ENCODE data around the gene ZNRF3. TPM values are rescaled to one million over a fixed set of nuclear protein-coding genes. Genes with fewer than 3 reads are reported as not detected.

ZNRF3 gene
- total RNA-seq, 1 experiment from 2014 or later, result 8.1 TPM

DNA sequence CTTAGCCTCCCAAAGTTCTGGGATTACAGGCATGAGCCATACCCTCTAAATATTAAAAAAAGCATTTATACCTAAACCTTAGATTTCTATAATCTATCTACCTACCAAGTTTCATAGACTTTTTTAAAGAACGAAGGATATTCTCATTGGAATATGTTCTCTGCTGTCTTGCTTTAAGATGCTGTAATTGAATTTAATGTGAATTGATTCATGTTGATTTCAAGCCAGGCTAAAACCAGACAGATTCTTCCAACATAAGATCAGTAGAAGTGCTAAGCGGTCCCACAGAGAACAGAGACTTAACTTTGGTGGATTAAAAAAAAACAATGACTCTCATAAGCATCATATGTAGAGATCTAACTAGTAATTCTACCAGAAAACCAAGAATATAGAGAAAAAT, 203.6 kb downstream of the ZNRF3 start:
- TF ChIP-seq EZH2phosphoT487 (IDR thresholded peaks at IDR 0.05; ENCODE audit: borderline replicate concordance, low read length), result no peak
- TF ChIP-seq, protein P1, sequence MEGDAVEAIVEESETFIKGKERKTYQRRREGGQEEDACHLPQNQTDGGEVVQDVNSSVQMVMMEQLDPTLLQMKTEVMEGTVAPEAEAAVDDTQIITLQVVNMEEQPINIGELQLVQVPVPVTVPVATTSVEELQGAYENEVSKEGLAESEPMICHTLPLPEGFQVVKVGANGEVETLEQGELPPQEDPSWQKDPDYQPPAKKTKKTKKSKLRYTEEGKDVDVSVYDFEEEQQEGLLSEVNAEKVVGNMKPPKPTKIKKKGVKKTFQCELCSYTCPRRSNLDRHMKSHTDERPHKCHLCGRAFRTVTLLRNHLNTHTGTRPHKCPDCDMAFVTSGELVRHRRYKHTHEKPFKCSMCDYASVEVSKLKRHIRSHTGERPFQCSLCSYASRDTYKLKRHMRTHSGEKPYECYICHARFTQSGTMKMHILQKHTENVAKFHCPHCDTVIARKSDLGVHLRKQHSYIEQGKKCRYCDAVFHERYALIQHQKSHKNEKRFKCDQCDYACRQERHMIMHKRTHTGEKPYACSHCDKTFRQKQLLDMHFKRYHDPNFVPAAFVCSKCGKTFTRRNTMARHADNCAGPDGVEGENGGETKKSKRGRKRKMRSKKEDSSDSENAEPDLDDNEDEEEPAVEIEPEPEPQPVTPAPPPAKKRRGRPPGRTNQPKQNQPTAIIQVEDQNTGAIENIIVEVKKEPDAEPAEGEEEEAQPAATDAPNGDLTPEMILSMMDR (conservative IDR thresholded peaks at IDR 0.05; ENCODE audit: low read depth, low read length), result no peak
- no peak for TF ChIP-seq EZH2 (IDR thresholded peaks at IDR 0.05; ENCODE audit: low read length, unreplicated experiment)
- DNase-seq (no peak), ATAC-seq (no peak)
- Histone ChIP-seq H3K9me3 (ENCODE audit: low read length) (no peaks in the 10 kb centered on the region), H3K4me3 (ENCODE audit: low read length) (no peak overlapping the region), H2AFZ (ENCODE audit: low read length) (no peak overlapping the region), H4K20me1 (ENCODE audit: low read length) (no peaks in the 10 kb centered on the region), H3K36me3 (ENCODE audit: low read depth, low read length) (no peaks in the 10 kb centered on the region), H3K9me2 (replicated peaks; ENCODE audit: low read length) (no peaks in the 10 kb centered on the region), H3K27me3 (ENCODE audit: low read length) (no peaks in the 10 kb centered on the region), H3K4me1 (ENCODE audit: insufficient read depth, low read length) (peaks cover 7% of the 10 kb centered on the region; the same call in 1 of the 2 replicates), H3K4me2 (ENCODE audit: low read length) (no peak overlapping the region), H3K27ac (ENCODE audit: low read length) (no peak overlapping the region), H3F3A (ENCODE audit: low read length, unreplicated experiment) (no peaks in the 10 kb centered on the region), H3K79me2 (ENCODE audit: low read length) (no peaks in the 10 kb centered on the region), H3K9ac (ENCODE audit: low read length) (no peak overlapping the region)
- no TSS peak for BruUV-seq (replicated peaks)
- ChIA-PET POLR2A (ENCODE audit: unreplicated experiment) (no interaction called here), CTCF (no interaction called here)
- intact Hi-C loops (cut with micrococcal nuclease), result no loop called here

- Histone ChIP-seq H3K27ac (ENCODE audit: low read length) (no peak overlapping the region), H3K4me3 (ENCODE audit: low read length) (no peak overlapping the region), H2AFZ (ENCODE audit: low read length) (no peak overlapping the region), H3K9me3 (ENCODE audit: low read length) (no peaks in the 10 kb centered on the region), H4K20me1 (ENCODE audit: low read length) (no peaks in the 10 kb centered on the region), H3K4me2 (ENCODE audit: low read length) (no peak overlapping the region), H3K9ac (ENCODE audit: low read length) (no peak overlapping the region), H3K4me1 (ENCODE audit: insufficient read depth, low read length) (peaks cover 4% of the 10 kb centered on the region; the same call in 1 of the 2 replicates), H3K79me2 (ENCODE audit: low read length) (no peaks in the 10 kb centered on the region), H3F3A (ENCODE audit: low read length, unreplicated experiment) (no peaks in the 10 kb centered on the region), H3K36me3 (ENCODE audit: low read depth, low read length) (no peaks in the 10 kb centered on the region), H3K9me2 (replicated peaks; ENCODE audit: low read length) (no peaks in the 10 kb centered on the region), H3K27me3 (ENCODE audit: low read length) (no peaks in the 10 kb centered on the region)
- intact Hi-C loops (cut with micrococcal nuclease), result no loop called here
- BruUV-seq (replicated peaks), result no TSS peak
- no peak for DNase-seq
- CTCF ChIA-PET, result no interaction called here
- TF ChIP-seq EZH2phosphoT487 (IDR thresholded peaks at IDR 0.05; ENCODE audit: borderline replicate concordance, low read length) (no peak), EZH2 (IDR thresholded peaks at IDR 0.05; ENCODE audit: low read length, unreplicated experiment) (no peak)
- TF ChIP-seq, protein P1 (conservative IDR thresholded peaks at IDR 0.05; ENCODE audit: low read depth, low read length), result no peak
- POLR2A ChIA-PET (ENCODE audit: unreplicated experiment), result no interaction called here
- no peak for ATAC-seq
Measured at GRCh38 chr22:29088809-29089208, 205.4 kb downstream of the ZNRF3 start.

- Histone ChIP-seq H3F3A (ENCODE audit: low read length, unreplicated experiment) (no peaks in the 10 kb centered on the region), H3K4me2 (ENCODE audit: low read length) (no peak overlapping the region), H3K27me3 (ENCODE audit: low read length) (no peaks in the 10 kb centered on the region), H3K27ac (ENCODE audit: low read length) (no peak overlapping the region), H3K4me1 (ENCODE audit: insufficient read depth, low read length) (no peaks in the 10 kb centered on the region), H2AFZ (ENCODE audit: low read length) (no peak overlapping the region), H3K4me3 (ENCODE audit: low read length) (no peak overlapping the region), H3K36me3 (ENCODE audit: low read depth, low read length) (no peaks in the 10 kb centered on the region), H3K79me2 (ENCODE audit: low read length) (no peaks in the 10 kb centered on the region), H3K9ac (ENCODE audit: low read length) (no peak overlapping the region), H3K9me2 (replicated peaks; ENCODE audit: low read length) (no peaks in the 10 kb centered on the region), H4K20me1 (ENCODE audit: low read length) (no peaks in the 10 kb centered on the region), H3K9me3 (ENCODE audit: low read length) (no peaks in the 10 kb centered on the region)
- DNase-seq (no peak), ATAC-seq (no peak)
- TF ChIP-seq, protein P1 (conservative IDR thresholded peaks at IDR 0.05; ENCODE audit: low read depth, low read length), result no peak
- TF ChIP-seq EZH2 (IDR thresholded peaks at IDR 0.05; ENCODE audit: low read length, unreplicated experiment) (no peak), EZH2phosphoT487 (IDR thresholded peaks at IDR 0.05; ENCODE audit: borderline replicate concordance, low read length) (no peak)
- POLR2A ChIA-PET (ENCODE audit: unreplicated experiment), result no interaction called here
- CTCF ChIA-PET, result no interaction called here
- BruUV-seq (replicated peaks), result no TSS peak
- intact Hi-C loops (cut with micrococcal nuclease), result no loop called here
Measured at GRCh38 chr22:29089507-29089906, 206.1 kb downstream of the ZNRF3 start.
